Measurements from ENCODE around the gene YBX1.
A peak's percentile ranks its signal among the peaks of the same experiment; 100 is the strongest.
"Not testable (repeated sequence)": the region's sequence is repeated elsewhere in the genome, so short reads cannot be mapped to it uniquely, and the experiment has no call there.

Gene YBX1

GRCh38 chr1:42676534-42677087 lies 5.6 kb upstream of the YBX1 start:
- TF ChIP-seq, protein P1, sequence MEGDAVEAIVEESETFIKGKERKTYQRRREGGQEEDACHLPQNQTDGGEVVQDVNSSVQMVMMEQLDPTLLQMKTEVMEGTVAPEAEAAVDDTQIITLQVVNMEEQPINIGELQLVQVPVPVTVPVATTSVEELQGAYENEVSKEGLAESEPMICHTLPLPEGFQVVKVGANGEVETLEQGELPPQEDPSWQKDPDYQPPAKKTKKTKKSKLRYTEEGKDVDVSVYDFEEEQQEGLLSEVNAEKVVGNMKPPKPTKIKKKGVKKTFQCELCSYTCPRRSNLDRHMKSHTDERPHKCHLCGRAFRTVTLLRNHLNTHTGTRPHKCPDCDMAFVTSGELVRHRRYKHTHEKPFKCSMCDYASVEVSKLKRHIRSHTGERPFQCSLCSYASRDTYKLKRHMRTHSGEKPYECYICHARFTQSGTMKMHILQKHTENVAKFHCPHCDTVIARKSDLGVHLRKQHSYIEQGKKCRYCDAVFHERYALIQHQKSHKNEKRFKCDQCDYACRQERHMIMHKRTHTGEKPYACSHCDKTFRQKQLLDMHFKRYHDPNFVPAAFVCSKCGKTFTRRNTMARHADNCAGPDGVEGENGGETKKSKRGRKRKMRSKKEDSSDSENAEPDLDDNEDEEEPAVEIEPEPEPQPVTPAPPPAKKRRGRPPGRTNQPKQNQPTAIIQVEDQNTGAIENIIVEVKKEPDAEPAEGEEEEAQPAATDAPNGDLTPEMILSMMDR (IDR thresholded peaks at IDR 0.05; ENCODE audit: control insufficient read depth, extremely low read depth, insufficient read depth), result no peak
- DNase-seq (ENCODE audit: low read depth), result no peak
- no peak overlapping the region for H3K4me3 ChIP-seq (ENCODE audit: low read depth, low read length)

- no peak overlapping the region for H3K4me3 ChIP-seq (ENCODE audit: low read depth, low read length)
- no peak for DNase-seq (ENCODE audit: low read depth)
- TF ChIP-seq, protein P1 (IDR thresholded peaks at IDR 0.05; ENCODE audit: control insufficient read depth, extremely low read depth, insufficient read depth), result no peak
Measured at GRCh38 chr1:42679364-42679983, 2.7 kb upstream of the YBX1 start.

- DNase-seq (ENCODE audit: low read depth), result no peak
- no peak overlapping the region for H3K4me3 ChIP-seq (ENCODE audit: low read depth, low read length)
- TF ChIP-seq, protein P1 (IDR thresholded peaks at IDR 0.05; ENCODE audit: control insufficient read depth, extremely low read depth, insufficient read depth), result no peak
Measured at GRCh38 chr1:42680055-42680454, 2.2 kb upstream of the YBX1 start.

- H3K4me3 ChIP-seq (ENCODE audit: low read depth, low read length), result peak overlapping the region; percentile 71
- TF ChIP-seq, protein P1 (IDR thresholded peaks at IDR 0.05; ENCODE audit: control insufficient read depth, extremely low read depth, insufficient read depth), result no peak; the same call in 1 of the 2 replicates
- DNase-seq (ENCODE audit: low read depth), result no peak
Measured at GRCh38 chr1:42680921-42681683, 1.1 kb upstream of the YBX1 start.

- not testable (repeated sequence) for DNase-seq (ENCODE audit: low read depth)
- H3K4me3 ChIP-seq (ENCODE audit: low read depth, low read length), result peak overlapping the region; percentile 71
Measured at GRCh38 chr1:42682484-42682738, 193 bp downstream of the YBX1 start.

DNA sequence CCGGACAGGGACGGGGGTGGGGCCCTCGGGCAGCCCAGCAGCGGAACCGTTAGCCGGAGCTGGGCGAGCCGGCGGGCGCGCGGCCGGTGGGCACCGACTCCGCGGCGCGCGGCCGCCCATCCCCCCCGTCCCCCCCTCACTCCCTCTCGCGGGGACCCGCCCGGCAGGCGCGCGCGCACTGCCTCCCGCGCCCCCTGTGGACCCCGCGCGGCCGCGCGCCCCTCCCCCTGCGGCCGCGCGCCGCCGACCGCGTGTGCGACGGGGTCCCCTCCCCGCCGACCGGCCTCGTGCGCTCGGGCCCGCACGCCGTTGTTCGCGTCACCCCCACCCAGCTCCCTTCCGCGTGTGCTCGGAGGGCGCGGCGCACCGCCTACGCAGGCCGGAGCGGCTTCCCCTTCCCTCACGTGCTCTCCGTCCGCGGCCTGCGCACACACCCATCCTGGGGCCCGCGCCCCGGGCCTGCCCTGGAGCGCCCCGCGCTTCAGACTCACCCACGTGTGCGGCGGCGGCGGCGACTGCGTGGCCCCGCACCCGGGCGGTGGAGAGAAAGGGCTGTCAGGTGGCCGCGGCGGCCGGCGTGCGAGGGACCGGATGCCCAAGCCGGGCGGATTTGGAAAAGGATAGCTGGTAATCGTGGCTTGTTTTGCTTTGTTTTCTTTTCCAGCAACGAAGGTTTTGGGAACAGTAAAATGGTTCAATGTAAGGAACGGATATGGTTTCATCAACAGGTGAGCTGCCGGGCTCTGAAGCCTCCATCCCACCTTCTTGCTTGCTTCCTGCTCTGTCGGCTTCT lies 717 bp downstream of the YBX1 start:
- H3K4me3 ChIP-seq (ENCODE audit: low read depth, low read length), result peak overlapping the region; percentile 71
- TF ChIP-seq, protein P1 (IDR thresholded peaks at IDR 0.05; ENCODE audit: control insufficient read depth, extremely low read depth, insufficient read depth), result no peak
- DNase-seq (ENCODE audit: low read depth), result no peak

GRCh38 chr1:42684139-42684538 lies 1.9 kb downstream of the YBX1 start:
- H3K4me3 ChIP-seq (ENCODE audit: low read depth, low read length), result peak overlapping the region; percentile 71
- no peak for DNase-seq (ENCODE audit: low read depth)
- TF ChIP-seq, protein P1 (IDR thresholded peaks at IDR 0.05; ENCODE audit: control insufficient read depth, extremely low read depth, insufficient read depth), result no peak

Measured in LNCaP clone FGC (cell line).